Panc1 (cell line): Measurements from ENCODE around the gene IL18. TPM values are rescaled to one million over a fixed set of nuclear protein-coding genes. Genes with fewer than 3 reads are reported as not detected.

Experiments used
- ATAC-seq: fragments of 200-7000 bp; cut with Tn5 transposase; 2 replicates; pipeline ENCODE4 v1.9.1; 2020; ENCODE audit warnings: mild to moderate bottlenecking, moderate library complexity
- BruUV-seq: library from RNA; stranded (reverse); fragments of 400-500 nt; replicated peaks from 2 replicates; lab custom pipeline; 2021; lab: Mats Ljungman, UMichigan
- CTCF ChIA-PET: fragments of 300-600 bp; sonication (Branson Sonifier 250); formaldehyde crosslinking; loops from one replicate; lab custom pipeline; 2022; ENCODE audit warnings: antibody characterized with exemption; lab: Charles Lee
- POLR2A ChIA-PET: fragments of 300-600 bp; sonication (Branson Sonifier 250); formaldehyde crosslinking; loops from one replicate; lab custom pipeline; 2022; ENCODE audit warnings: antibody characterized with exemption; lab: Charles Lee
- DNase-seq: peaks from one replicate; pipeline ENCODE4 v3.0.0-alpha.2; 2010; ENCODE audit warnings: low read depth, low spot score
- H3K27ac ChIP-seq: 2 replicates; pipeline ENCODE4 v1.5.1; 2011; ENCODE audit warnings: mild to moderate bottlenecking, low read length, inconsistent platforms
- H3K27me3 ChIP-seq: fragments of 200-500 bp; sonication (Bioruptor generic); 2 replicates; pipeline ENCODE4 v1.6.0; 2014; ENCODE audit warnings: low read length, inconsistent platforms; ENCODE audit not compliant: control insufficient read depth, insufficient read depth
- H3K36me3 ChIP-seq: fragments of 200-500 bp; sonication (Bioruptor generic); 2 replicates; pipeline ENCODE4 v1.5.1; 2014; ENCODE audit warnings: inconsistent platforms, mild to moderate bottlenecking, low read length, moderate library complexity; ENCODE audit not compliant: control insufficient read depth, insufficient read depth
- H3K4me1 ChIP-seq: 2 replicates; pipeline ENCODE4 v1.5.1; 2011; ENCODE audit warnings: inconsistent platforms, mild to moderate bottlenecking, low read length, moderate library complexity; ENCODE audit not compliant: control insufficient read depth, insufficient read depth
- H3K4me3 ChIP-seq, 2 experiments: 2 replicates each; pipeline ENCODE4 v1.5.1; 2011 to 2012; ENCODE audit warnings: low read depth in 2 of 2, low read length in 2 of 2, mild to moderate bottlenecking in 2 of 2, inconsistent platforms in 1 of 2, moderate library complexity in 1 of 2
- H3K9me3 ChIP-seq: fragments of 200-500 bp; sonication (Bioruptor generic); 2 replicates; pipeline ENCODE4 v1.5.1; 2014; ENCODE audit warnings: low read depth, mild to moderate bottlenecking, inconsistent platforms, low read length, moderate library complexity; ENCODE audit not compliant: control insufficient read depth, insufficient read depth
- CTCF ChIP-seq: fragments of 450-650 bp; IDR thresholded peaks from 2 replicates; pipeline ENCODE4 v1.5.1; 2017; ENCODE audit warnings: mild to moderate bottlenecking
- POLR2AphosphoS5 ChIP-seq: IDR thresholded peaks from 2 replicates; pipeline ENCODE4 v1.6.1; 2012; ENCODE audit warnings: mild to moderate bottlenecking, low read depth, low read length, moderate library complexity
- REST ChIP-seq, 2 experiments: IDR thresholded peaks; 2 replicates each; pipeline ENCODE4 v1.6.1; 2011 to 2012; ENCODE audit warnings: low read depth in 2 of 2, control low read depth in 1 of 2, low read length in 1 of 2, mild to moderate bottlenecking in 1 of 2, moderate library complexity in 1 of 2; ENCODE audit not compliant: insufficient read depth in 1 of 2
- SIN3A ChIP-seq: IDR thresholded peaks from 2 replicates; pipeline ENCODE4 v1.6.1; 2012; ENCODE audit warnings: low read depth, mild to moderate bottlenecking, low read length, moderate library complexity, borderline replicate concordance; ENCODE audit not compliant: insufficient read depth
- TCF7L2 ChIP-seq: IDR thresholded peaks from 2 replicates; pipeline ENCODE4 v1.6.1; 2011; ENCODE audit warnings: mild to moderate bottlenecking, low read depth, low read length, inconsistent platforms
- in situ Hi-C: cut with HindIII; loops from 2 replicates; pipeline ENCODE4 v1.10.0; 2016; ENCODE audit warnings: low sequenced_read_pairs, low pct_unique_long_range_greater_than_20kb
- intact Hi-C: fragments of 100-400 bp; cut with micrococcal nuclease; formaldehyde crosslinking; loops from one replicate; pipeline ENCODE4 v1.10.0; 2022; ENCODE audit not compliant: unreplicated experiment
- total RNA-seq: library from RNA; stranded (reverse); gene quantifications from one replicate; pipeline ENCODE4 v1.2.1, GENCODE V29; 2021; ENCODE audit not compliant: unreplicated experiment

The IL18 gene
- total RNA-seq, 1 experiment from 2014 or later = 22.5 TPM

- TF ChIP-seq SIN3A (no peak), CTCF (no peak), TCF7L2 (no peak), REST (IDR thresholded peaks at IDR 0.05; ENCODE audit: insufficient read depth in 1 of 2, low read depth in 2 of 2, low read length in 1 of 2) (no peak), POLR2AphosphoS5 (no peak)
- no TSS peak for BruUV-seq
- no peaks in the 10 kb centered on the region for H3K9me3 ChIP-seq
- H3K27me3 ChIP-seq = no peaks in the 10 kb centered on the region
- ChIA-PET POLR2A (interaction anchor here (0.6 kb wide), 1 partner anchor 1105 kb away, joined by 6 read pairs; no protein-coding TSS in a partner anchor), CTCF (interaction anchor here (1.6 kb wide), 1 partner anchor 60 kb away, joined by 4 read pairs; the partner anchor contains the start of gene BCO2)
- H3K4me3 ChIP-seq = no peak overlapping the region
- in situ Hi-C loops = no loop called here
- DNase-seq (no peak), ATAC-seq (no peak)
- no peak overlapping the region for H3K27ac ChIP-seq
- H3K36me3 ChIP-seq = no peaks in the 10 kb centered on the region
- intact Hi-C loops = loop anchor here (2.0 to 5.0 kb wide), 2 partner anchors 47 to 165 kb away; partner anchors contain the start of gene IL18
- peaks cover 7% of the 10 kb centered on the region for H3K4me1 ChIP-seq
Observed at GRCh38 chr11:112115386-112115785, 48.5 kb downstream of the IL18 start.

GRCh38 chr11:112114460-112114859, 49.4 kb downstream of the IL18 start:
- no peak overlapping the region for H3K4me3 ChIP-seq
- TF ChIP-seq CTCF (no peak), SIN3A (no peak), POLR2AphosphoS5 (no peak), TCF7L2 (no peak), REST (IDR thresholded peaks at IDR 0.05; ENCODE audit: insufficient read depth in 1 of 2, low read depth in 2 of 2, low read length in 1 of 2) (no peak)
- no peaks in the 10 kb centered on the region for H3K9me3 ChIP-seq
- POLR2A ChIA-PET = no interaction called here
- H3K4me1 ChIP-seq = no peaks in the 10 kb centered on the region
- CTCF ChIA-PET = interaction anchor here (0.6 to 1.6 kb wide), 3 partner anchors 23 to 79 kb away, joined by 3 to 11 read pairs (median 4); partner anchors contain the start of gene BCO2
- ATAC-seq = no peak
- no peak for DNase-seq
- H3K27me3 ChIP-seq = no peaks in the 10 kb centered on the region
- BruUV-seq = no TSS peak
- no peaks in the 10 kb centered on the region for H3K36me3 ChIP-seq
- intact Hi-C loops = loop anchor here (2.0 kb wide), 1 partner anchor 166 kb away; no protein-coding TSS in a partner anchor
- H3K27ac ChIP-seq = no peak overlapping the region
- in situ Hi-C loops = no loop called here
